GM18498 (cell line): ENCODE measurements around the gene PODXL2.
"Not testable (repeated sequence)": the region's sequence is repeated elsewhere in the genome, so short reads cannot be mapped to it uniquely, and the experiment has no call there.

Experiments used
- ATAC-seq: cut with Tn5 transposase; IDR thresholded peaks from one replicate; pipeline ENCODE4 v1.9.1; 2021; ENCODE audit warnings: mild to moderate bottlenecking, moderate library complexity; ENCODE audit not compliant: unreplicated experiment

PODXL2 gene

GRCh38 chr3:127654374-127654773 is 25.4 kb downstream of the PODXL2 start:
- ATAC-seq: no peak

DNA sequence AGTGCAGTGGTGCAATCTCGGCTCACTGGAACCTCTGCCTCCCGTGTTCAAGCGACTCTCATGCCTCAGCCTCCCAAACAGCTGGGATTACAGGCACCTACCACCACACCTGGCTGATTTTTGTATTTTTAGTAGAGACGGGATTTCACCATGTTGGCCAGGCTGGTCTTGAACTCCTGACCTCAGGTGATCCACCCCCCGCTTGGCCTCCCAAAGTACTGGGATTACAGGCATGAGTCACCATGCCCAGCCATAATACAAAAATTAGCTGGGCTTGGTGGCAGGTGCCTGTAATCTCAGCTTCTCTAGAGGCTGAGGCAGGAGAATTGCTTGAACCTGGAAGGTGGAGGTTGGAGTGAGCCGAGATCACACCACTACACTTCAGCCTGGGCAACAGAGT is 26.0 kb downstream of the PODXL2 start:
- not testable (repeated sequence) for ATAC-seq

- ATAC-seq: no peak
These were observed 26.7 kb downstream of the PODXL2 start for GRCh38 chr3:127655641-127656040.

- no peak for ATAC-seq
These were observed 27.9 kb downstream of the PODXL2 start for GRCh38 chr3:127656906-127657305.

GRCh38 chr3:127658234-127658633 is 29.2 kb downstream of the PODXL2 start:
- ATAC-seq: no peak

- ATAC-seq: no peak
These were observed 31.8 kb downstream of the PODXL2 start for GRCh38 chr3:127660621-127661251.

- no peak for ATAC-seq
These were observed 32.6 kb downstream of the PODXL2 start for GRCh38 chr3:127661600-127661999.

DNA sequence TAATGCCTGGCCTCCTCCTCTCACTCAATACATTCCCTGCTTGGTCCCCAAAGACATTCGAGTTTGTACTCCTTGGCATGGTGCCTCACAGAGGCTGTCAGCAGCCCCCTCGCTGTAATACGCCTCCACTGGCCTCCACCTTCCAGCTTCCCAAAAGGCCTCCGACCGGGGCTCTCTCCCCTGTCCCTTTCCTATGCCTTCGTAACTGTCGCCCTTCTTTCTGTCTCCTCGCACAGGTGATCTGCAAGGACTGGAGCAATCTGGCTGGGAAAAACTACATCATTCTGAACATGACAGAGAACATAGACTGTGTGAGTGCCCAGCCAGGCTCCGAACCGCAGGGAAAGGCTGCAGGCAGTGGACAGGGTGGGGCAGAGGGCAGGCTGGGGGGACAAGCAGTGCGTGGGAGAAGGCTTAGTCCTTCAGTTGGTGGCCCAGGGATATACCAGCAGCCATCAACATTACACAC is 33.0 kb downstream of the PODXL2 start:
- no peak for ATAC-seq

- ATAC-seq: no peak
These were observed 34.2 kb downstream of the PODXL2 start for GRCh38 chr3:127663151-127663550.

DNA sequence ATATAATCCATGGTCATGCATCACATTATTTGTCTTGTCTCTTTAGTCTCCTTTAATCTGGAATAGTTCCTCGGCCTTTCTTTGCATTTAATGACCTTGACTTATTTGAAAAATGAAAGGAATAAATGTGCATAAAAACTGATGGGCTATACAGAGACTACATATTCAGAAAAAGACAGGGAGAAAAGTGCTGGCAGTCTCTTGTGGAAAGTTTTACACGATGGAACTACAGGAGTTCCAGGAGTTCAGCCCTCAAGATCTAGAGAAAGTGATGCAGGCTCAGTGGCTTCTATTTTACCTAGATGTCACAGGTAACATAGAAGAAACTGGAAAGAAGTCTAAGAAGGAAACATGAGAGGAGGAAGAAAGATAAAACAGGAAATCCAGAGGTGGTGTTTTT is 36.2 kb downstream of the PODXL2 start:
- no peak for ATAC-seq

DNA sequence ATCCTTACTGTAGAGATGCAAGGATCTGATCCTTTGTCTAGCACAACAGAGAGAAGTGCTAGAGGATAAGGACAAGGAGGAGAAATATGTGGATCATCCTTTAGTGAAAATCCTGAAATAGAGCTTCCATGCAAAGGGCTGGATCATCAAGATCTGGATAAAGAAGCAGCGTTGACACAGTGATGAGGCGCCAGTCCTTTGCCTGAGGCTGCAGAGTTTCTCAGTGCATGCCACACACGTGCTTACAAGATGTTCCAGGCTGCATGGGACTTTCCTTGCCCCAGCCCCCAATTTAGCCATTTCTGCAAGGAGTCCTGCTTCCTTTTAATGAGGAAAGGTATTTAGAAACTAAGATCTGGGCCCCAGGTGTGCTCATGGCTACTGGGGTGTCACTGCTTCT is 36.6 kb downstream of the PODXL2 start:
- ATAC-seq: no peak

DNA sequence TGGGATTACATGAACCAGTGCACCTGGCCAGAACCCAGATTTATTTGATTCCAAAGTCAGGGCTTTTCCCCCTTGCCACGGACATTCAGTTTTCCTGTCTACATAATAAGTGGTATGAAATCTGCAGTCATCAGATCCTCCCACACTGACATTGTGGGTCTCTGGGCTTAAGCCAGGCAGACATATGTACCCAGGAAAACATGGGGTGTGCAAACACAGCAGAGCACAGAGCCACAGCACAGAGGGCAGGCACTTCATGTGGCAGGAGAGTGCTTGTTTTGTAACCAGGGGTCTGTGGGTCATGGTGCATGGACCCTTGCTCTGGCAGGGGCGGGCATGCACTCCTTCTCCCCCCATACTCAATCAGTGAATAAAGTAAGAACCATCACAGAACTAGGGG is 37.7 kb downstream of the PODXL2 start:
- no peak for ATAC-seq

- ATAC-seq: no peak
These were observed 38.2 kb downstream of the PODXL2 start for GRCh38 chr3:127667119-127667681.

- no peak for ATAC-seq
These were observed 39.9 kb downstream of the PODXL2 start for GRCh38 chr3:127668906-127669305.

DNA sequence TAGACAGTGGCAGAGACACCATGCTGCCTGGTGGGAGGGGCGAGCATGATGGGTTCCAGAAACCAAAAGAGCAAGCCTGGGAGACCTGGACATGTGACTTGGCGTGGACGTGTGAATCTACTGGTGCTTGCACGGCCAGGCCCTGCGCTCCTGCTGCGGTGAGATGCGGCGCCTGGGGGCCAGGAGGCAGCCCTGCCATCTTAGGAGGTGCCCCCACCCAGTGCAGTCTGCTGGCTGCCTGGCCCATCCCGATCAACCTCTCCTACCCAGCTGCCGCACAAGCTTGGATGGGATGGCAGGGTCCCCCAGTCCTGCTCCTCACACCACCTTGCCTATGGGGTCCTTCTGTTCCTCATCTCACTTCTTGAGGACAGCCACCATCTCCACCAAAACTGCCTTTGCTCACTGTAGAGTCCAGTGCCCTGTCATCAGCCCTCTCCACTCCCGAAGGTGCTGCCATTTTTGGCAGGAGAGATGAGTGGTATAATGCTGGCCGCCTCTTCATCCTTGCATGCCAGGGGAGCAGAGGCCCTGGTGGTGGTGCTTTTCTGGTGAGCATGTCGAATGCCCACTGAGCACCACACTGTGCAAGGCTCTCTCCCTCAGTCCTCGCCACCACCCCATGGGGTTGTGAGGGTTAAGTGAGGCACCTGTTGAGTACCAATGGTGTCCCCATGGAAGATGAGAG is 40.7 kb downstream of the PODXL2 start:
- ATAC-seq: no peak

GRCh38 chr3:127670229-127670559 is 41.2 kb downstream of the PODXL2 start:
- no peak for ATAC-seq

DNA sequence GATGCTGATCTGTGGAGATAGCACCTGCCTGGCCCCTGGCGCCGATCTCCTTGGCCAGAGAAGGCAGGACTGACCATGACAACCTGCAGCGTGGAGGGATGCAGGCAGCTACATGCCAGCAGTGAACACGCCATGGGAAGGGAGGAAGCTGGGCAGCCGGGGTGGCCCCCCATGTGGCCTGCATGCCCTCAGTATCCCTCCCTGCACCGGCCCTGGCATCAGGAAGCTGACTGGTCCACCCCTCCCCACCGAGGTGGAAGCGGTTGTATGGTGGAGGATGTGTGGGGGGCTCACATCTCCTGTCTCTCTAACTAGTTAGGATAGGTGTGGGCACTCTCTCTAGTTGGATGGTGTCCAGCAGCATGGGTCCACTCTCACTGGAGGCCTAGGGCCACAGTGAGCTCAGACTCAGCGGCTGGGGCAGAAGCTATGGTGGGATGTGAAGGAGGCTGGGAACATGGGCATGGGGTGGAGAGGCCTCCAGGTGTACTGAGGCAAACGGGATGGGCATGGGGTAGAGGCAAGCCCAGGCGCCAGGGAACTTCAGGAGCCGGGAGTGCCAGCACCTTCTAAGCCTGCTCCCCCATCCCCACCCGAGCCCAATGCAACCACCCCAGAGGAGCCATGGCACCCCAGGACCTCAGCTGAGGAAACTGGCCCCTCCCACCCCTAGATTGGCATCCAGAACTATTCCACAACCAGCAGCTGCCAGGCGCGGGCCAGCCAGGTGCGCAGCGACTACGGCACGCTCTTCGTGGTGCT is 42.0 kb downstream of the PODXL2 start:
- ATAC-seq: no peak

GRCh38 chr3:127671523-127672428 is 42.8 kb downstream of the PODXL2 start:
- ATAC-seq: peak; percentile 22

DNA sequence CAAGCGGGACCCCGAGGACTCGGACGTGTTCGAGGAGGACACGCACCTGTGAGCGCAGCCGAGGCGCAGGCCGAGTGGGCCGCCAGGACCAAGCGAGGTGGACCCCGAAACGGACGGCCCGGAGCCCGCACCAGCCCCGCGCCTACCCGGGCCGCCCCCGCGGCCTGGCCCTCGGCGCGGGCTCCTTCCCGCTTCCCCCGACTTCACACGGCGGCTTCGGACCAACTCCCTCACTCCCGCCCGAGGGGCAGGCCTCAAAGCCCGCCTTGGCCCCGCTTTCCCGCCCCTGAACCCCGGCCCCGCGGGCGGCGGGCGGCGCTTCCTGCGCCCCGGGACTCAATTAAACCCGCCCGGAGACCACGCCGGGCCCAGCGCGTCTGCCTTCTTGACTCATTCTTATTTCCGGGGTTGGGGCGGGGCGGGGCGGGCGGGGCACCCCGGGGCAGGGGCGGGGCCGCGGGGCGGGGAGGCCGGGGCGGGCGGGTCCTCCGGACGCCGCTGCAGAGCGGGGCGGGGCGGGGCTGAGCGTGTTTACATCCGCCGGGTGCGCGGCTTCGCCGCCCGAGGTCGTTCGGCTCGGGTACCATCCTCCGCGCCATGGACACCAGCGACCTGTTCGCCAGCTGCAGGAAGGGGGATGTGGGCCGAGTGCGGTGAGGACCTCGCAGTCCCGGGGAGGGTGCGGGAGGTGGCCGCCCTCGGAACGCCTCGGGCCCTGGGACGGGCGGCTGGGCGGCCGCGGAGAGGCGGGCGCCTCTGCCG is 43.6 kb downstream of the PODXL2 start, which contains the start of gene ABTB1:
Gene ABTB1, plus strand, starts transcription at position 524 of the 762 bp plus-strand sequence. Its CDS starts 74 bp downstream, at position 598.
- ATAC-seq: peak; percentile 79
